ENCODE results near the gene PCDH15. TPM values are rescaled to one million over a fixed set of nuclear protein-coding genes. Genes with fewer than 3 reads are reported as not detected.

PCDH15 gene
- total and polyA plus RNA-seq, 2 of the 4 experiments (the other 2 are of a cell fraction) = not detected

DNA sequence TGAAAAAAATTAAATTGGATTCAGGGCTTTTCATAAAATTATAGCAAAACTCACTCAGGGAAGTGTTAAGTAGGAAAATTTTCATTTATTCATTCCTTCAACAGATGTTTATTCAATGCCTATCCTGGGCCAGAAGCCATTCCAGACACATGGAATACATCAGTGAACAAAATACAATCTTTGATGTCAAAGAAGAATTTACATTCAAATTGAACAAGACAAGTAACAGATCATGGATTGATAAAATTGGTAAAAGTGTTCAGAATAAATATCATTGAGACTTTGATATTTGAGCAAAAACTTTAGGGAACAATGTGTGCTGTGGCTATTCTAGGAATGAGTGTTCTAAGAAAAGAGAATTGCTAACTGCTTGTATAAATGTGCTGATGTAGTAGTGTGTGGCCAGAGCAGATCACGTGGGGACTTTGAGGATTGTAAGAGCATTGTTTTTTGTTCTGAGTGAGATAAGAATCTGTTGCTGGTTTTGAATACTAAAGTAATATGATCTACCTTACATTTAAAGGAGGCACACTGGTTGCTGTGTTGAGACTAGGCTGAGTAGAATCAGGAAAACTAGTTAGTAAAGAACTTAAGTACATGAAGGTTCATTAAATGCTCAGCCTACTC lies 957.2 kb downstream of the PCDH15 start:
- Histone ChIP-seq H3K18ac (ENCODE audit: low read depth, low read length) (no peak overlapping the region), H3K36me3 (ENCODE audit: control insufficient read depth, insufficient read depth, low read length) (no peaks in the 10 kb centered on the region), H2BK5ac (ENCODE audit: low read depth, low read length, poor library complexity, severe bottlenecking) (no peak overlapping the region), H3K23ac (ENCODE audit: low read depth, low read length) (no peak overlapping the region), H3K4me2 (ENCODE audit: low read depth, low read length) (no peak overlapping the region), H2BK15ac (ENCODE audit: low read depth, low read length) (no peak overlapping the region), H2BK20ac (ENCODE audit: low read depth, low read length) (no peak overlapping the region), H3K79me1 (ENCODE audit: low read depth in 1 of 2, low read length in 2 of 2) (no peaks in the 10 kb centered on the region), H3K27me3 (ENCODE audit: control insufficient read depth, insufficient read depth, low read length) (no peaks in the 10 kb centered on the region), H4K5ac (ENCODE audit: low read depth, low read length) (no peak overlapping the region), H3K9me3 (ENCODE audit: control insufficient read depth, insufficient read depth, low read length) (no peaks in the 10 kb centered on the region), H3K14ac (replicated peaks; ENCODE audit: low read depth, low read length) (no peak overlapping the region), H2AFZ (replicated peaks; ENCODE audit: low read length, poor library complexity) (no peak overlapping the region), H4K91ac (ENCODE audit: insufficient read depth, low read depth, low read length) (no peak overlapping the region), H2AK9ac (replicated peaks; ENCODE audit: low read depth, low read length, poor library complexity) (no peak overlapping the region), H2AK5ac (ENCODE audit: low read depth, low read length) (no peak overlapping the region), H3K27ac (ENCODE audit: insufficient read depth, low read length) (no peak overlapping the region), H3K4me1 (ENCODE audit: control insufficient read depth, insufficient read depth, low read length) (no peaks in the 10 kb centered on the region), H3K9me1 (ENCODE audit: insufficient read depth, low read length) (no peaks in the 10 kb centered on the region), H4K20me1 (ENCODE audit: insufficient read depth, low read length) (no peaks in the 10 kb centered on the region), H3K4ac (ENCODE audit: low read depth, low read length) (no peak overlapping the region), H4K8ac (ENCODE audit: low read depth in 2 of 2, low read length in 2 of 2) (no peak overlapping the region), H3K4me3 (ENCODE audit: insufficient read depth, low read depth, low read length) (no peak overlapping the region), H3K9ac (ENCODE audit: low read depth, low read length) (no peak overlapping the region), H2BK120ac (ENCODE audit: low read depth, low read length) (no peak overlapping the region), H3K56ac (ENCODE audit: extremely low read depth, insufficient read depth, low read length) (no peak overlapping the region)
- ATAC-seq (ENCODE audit: low read depth) (no peak), DNase-seq (no peak)
- CTCF ChIA-PET = no interaction called here
- BruUV-seq (replicated peaks) = no TSS peak
- dilution Hi-C loops (cut with HindIII; ENCODE audit: low sequenced_read_pairs, unreplicated experiment) = no loop called here
- TF ChIP-seq RAD21 (IDR thresholded peaks at IDR 0.05; ENCODE audit: low read length) (no peak), RFX5 (IDR thresholded peaks at IDR 0.05; ENCODE audit: low read depth, low read length) (no peak), NFE2L2 (IDR thresholded peaks at IDR 0.05; ENCODE audit: low read depth, low read length) (no peak), CTCF (conservative IDR thresholded peaks at IDR 0.05; ENCODE audit: low read depth, low read length) (no peak), FOS (IDR thresholded peaks at IDR 0.05; ENCODE audit: low read depth, low read length) (no peak), SMC3 (IDR thresholded peaks at IDR 0.05; ENCODE audit: low read depth, low read length) (no peak), POLR2A (IDR thresholded peaks at IDR 0.05; ENCODE audit: low read depth, low read length) (no peak), MAZ (IDR thresholded peaks at IDR 0.05; ENCODE audit: borderline replicate concordance, low read depth, low read length) (no peak), MAFK (IDR thresholded peaks at IDR 0.05; ENCODE audit: low read depth, low read length) (no peak), USF2 (IDR thresholded peaks at IDR 0.05; ENCODE audit: low read depth, low read length) (no peak), CEBPB (IDR thresholded peaks at IDR 0.05; ENCODE audit: low read depth, low read length) (no peak), RCOR1 (IDR thresholded peaks at IDR 0.05; ENCODE audit: insufficient replicate concordance, low read length) (no peak), CHD1 (IDR thresholded peaks at IDR 0.05; ENCODE audit: low read depth, low read length) (no peak), MXI1 (IDR thresholded peaks at IDR 0.05; ENCODE audit: borderline replicate concordance, low read depth, low read length) (no peak), BHLHE40 (IDR thresholded peaks at IDR 0.05; ENCODE audit: low read depth, low read length) (no peak)
- TF ChIP-seq, protein P1, sequence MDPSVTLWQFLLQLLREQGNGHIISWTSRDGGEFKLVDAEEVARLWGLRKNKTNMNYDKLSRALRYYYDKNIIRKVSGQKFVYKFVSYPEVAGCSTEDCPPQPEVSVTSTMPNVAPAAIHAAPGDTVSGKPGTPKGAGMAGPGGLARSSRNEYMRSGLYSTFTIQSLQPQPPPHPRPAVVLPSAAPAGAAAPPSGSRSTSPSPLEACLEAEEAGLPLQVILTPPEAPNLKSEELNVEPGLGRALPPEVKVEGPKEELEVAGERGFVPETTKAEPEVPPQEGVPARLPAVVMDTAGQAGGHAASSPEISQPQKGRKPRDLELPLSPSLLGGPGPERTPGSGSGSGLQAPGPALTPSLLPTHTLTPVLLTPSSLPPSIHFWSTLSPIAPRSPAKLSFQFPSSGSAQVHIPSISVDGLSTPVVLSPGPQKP (IDR thresholded peaks at IDR 0.05; ENCODE audit: borderline replicate concordance, low read depth, low read length) = no peak
- intact Hi-C loops (cut with micrococcal nuclease) = no loop called here
- whole genome bisulfite sequencing, 2 experiments (ENCODE audit: extremely low coverage in 2 of 2, insufficient read length in 1 of 2) = no CpG with 5 or more reads among the region's 1 CpG
- in situ Hi-C loops (cut with MboI; ENCODE audit: low sequenced_read_pairs) = no loop called here
- POLR2A ChIA-PET (ENCODE audit: unreplicated experiment) = no interaction called here

All from IMR-90 (cell line).